Left lung (tissue), 10 donors: ENCODE measurements around the gene PTRH1. TPM values are rescaled to one million over a fixed set of nuclear protein-coding genes. Genes with fewer than 3 reads are reported as not detected.

Source experiments
- ATAC-seq: fragments of 200-7000 bp; cut with Tn5 transposase; one replicate; pipeline ENCODE4 v1.9.1; 2020; ENCODE audit warnings: moderate library complexity
- DNase-seq, 4 donors: peaks; one replicate each; pipeline ENCODE4 v3.0.0-alpha.2; 2013 to 2020
- H3K27ac ChIP-seq, 2 donors: fragments of 200-600 bp; sonication (generic) in 1 of 2; one replicate each; pipeline versions ENCODE4 v1.5.0 to v1.8.0; 2020 to 2021
- H3K27me3 ChIP-seq, 2 donors: fragments of 200-600 bp; sonication (generic) in 1 of 2; one replicate each; pipeline versions ENCODE4 v1.5.0 to v1.8.0; 2020 to 2021
- H3K36me3 ChIP-seq, 2 donors: fragments of 200-600 bp; sonication (generic) in 1 of 2; one replicate each; pipeline versions ENCODE4 v1.5.0 to v1.8.0; 2020 to 2021
- H3K4me1 ChIP-seq, 2 donors: fragments of 200-600 bp; one replicate each; pipeline ENCODE4 v1.8.0; 2021
- H3K4me3 ChIP-seq, 2 donors: fragments of 200-600 bp; sonication (generic) in 1 of 2; one replicate each; pipeline versions ENCODE4 v1.5.0 to v1.8.0; 2020 to 2021; ENCODE audit warnings: mild to moderate bottlenecking in 1 of 2
- H3K9me3 ChIP-seq, 2 donors: fragments of 200-600 bp; sonication (generic) in 1 of 2; one replicate each; pipeline versions ENCODE4 v1.5.0 to v1.8.0; 2020 to 2021
- intact Hi-C, 2 donors: fragments of 100-400 bp; cut with DNase I; formaldehyde crosslinking; loops; one replicate each; pipeline versions ENCODE4 v1.11.2 to v1.14.2; 2022
- polyA plus RNA-seq, 6 donors: library from polyadenylated mRNA; unstranded; fragments of 120-200 nt; gene quantifications; one replicate each; pipeline ENCODE4 v1.2.1, GENCODE V29; 2013; ENCODE audit not compliant: insufficient read length in 6 of 6
- total RNA-seq, 2 donors: library from RNA; stranded (reverse); fragmentation: NEBNext Ultra II Directional; extraction: Animal tissue kit (Norgen Biotek cat#: 25700); gene quantifications; one replicate each; pipeline ENCODE4 v1.2.1, GENCODE V29; 2021
- TF ChIP-seq, protein P1 (sequence below), 2 donors: fragments of 200-600 bp; sonication (generic) in 1 of 2; IDR thresholded peaks; one replicate each; pipeline versions ENCODE4 v1.5.0 to v1.8.0; 2021; ENCODE audit warnings: antibody characterized with exemption in 2 of 2
- donor health status: DM: no; HTN: yes; CAD: no.
- donor health status: DM: no; HTN: no; CAD: no.

The PTRH1 gene
- total and polyA plus RNA-seq, 8 donors: 3.6 to 20.2 (median 6.8) TPM

DNA sequence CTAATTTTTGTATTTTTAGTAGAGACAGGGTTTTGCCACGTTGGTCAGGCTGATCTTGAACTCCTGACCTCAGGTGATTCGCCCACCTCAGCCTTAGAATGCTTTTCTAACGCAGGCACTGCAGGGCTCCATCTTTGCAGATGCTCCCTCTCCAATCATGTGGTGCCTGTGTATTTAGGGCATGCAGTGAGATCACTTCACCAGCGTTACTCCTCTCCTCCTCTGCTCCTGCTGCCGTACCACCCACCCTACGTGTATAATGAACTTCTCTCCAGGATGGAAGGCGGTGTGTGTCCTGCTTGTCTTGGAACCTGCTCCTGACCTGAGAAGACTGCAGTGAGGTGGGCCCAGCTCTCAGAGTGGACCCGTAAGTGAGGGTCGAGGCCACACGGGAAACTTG lies 22.3 kb downstream of the PTRH1 start:
- Histone ChIP-seq H3K36me3 (peaks cover 0 to 42% of the 10 kb centered on the region in 2 donors), H3K9me3 (no peaks in the 10 kb centered on the region), H3K4me3 (no peak overlapping the region), H3K4me1 (no peaks in the 10 kb centered on the region), H3K27ac (no peak overlapping the region), H3K27me3 (no peaks in the 10 kb centered on the region)
- ATAC-seq (no peak), DNase-seq (no peak)
- TF ChIP-seq, protein P1, sequence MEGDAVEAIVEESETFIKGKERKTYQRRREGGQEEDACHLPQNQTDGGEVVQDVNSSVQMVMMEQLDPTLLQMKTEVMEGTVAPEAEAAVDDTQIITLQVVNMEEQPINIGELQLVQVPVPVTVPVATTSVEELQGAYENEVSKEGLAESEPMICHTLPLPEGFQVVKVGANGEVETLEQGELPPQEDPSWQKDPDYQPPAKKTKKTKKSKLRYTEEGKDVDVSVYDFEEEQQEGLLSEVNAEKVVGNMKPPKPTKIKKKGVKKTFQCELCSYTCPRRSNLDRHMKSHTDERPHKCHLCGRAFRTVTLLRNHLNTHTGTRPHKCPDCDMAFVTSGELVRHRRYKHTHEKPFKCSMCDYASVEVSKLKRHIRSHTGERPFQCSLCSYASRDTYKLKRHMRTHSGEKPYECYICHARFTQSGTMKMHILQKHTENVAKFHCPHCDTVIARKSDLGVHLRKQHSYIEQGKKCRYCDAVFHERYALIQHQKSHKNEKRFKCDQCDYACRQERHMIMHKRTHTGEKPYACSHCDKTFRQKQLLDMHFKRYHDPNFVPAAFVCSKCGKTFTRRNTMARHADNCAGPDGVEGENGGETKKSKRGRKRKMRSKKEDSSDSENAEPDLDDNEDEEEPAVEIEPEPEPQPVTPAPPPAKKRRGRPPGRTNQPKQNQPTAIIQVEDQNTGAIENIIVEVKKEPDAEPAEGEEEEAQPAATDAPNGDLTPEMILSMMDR (IDR thresholded peaks at IDR 0.05): no peak
- intact Hi-C loops: no loop called here

DNA sequence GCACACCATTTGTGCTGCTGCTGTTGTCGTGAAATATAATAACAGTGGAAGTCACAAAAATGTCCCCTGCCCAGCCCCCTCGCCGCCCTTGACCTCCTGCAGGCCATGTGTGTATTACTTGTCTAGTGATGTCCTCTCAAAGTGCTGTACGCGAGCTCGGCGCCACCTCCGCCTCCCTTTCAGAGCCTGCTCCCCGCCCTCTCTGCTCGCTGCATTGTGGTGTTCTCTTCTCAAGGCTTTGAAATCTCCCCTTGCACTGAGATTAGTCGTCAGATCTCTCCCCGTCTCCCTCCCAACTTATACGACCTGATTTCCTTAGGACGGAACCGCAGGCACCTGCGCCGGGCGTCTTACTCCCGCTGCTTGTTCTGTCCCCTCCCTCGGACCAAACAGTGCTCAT lies 23.4 kb downstream of the PTRH1 start:
- intact Hi-C loops: no loop called here
- H3K9me3 ChIP-seq: no peaks in the 10 kb centered on the region
- H3K27ac ChIP-seq: no peak overlapping the region
- DNase-seq (no peak), ATAC-seq (no peak)
- no peaks in the 10 kb centered on the region for H3K27me3 ChIP-seq
- no peak overlapping the region for H3K4me3 ChIP-seq
- H3K4me1 ChIP-seq: no peaks in the 10 kb centered on the region
- TF ChIP-seq, protein P1 (IDR thresholded peaks at IDR 0.05): no peak
- H3K36me3 ChIP-seq: peaks cover 0 to 45% of the 10 kb centered on the region in 2 donors

DNA sequence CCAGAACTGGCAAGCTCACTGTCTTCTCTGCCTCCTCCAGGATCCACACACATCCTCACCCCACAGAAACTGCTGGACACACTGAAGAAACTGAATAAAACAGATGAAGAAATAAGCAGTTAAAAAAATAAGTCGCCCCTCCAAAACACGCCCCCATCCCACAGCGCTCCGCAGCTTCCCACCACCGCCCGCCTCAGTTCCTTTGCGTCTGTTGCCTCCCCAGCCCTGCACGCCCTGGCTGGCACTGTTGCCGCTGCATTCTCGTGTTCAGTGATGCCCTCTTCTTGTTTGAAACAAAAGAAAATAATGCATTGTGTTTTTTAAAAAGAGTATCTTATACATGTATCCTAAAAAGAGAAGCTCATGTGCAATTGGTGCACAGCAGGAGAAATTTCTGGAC lies 24.7 kb downstream of the PTRH1 start:
- no peak for ATAC-seq
- Histone ChIP-seq H3K4me1 (no peaks in the 10 kb centered on the region), H3K27me3 (no peaks in the 10 kb centered on the region), H3K4me3 (no peak overlapping the region), H3K9me3 (no peaks in the 10 kb centered on the region), H3K36me3 (peaks cover 0 to 53% of the 10 kb centered on the region in 2 donors), H3K27ac (no peak overlapping the region)
- intact Hi-C loops: no loop called here
- TF ChIP-seq, protein P1 (IDR thresholded peaks at IDR 0.05): no peak
- no peak for DNase-seq

DNA sequence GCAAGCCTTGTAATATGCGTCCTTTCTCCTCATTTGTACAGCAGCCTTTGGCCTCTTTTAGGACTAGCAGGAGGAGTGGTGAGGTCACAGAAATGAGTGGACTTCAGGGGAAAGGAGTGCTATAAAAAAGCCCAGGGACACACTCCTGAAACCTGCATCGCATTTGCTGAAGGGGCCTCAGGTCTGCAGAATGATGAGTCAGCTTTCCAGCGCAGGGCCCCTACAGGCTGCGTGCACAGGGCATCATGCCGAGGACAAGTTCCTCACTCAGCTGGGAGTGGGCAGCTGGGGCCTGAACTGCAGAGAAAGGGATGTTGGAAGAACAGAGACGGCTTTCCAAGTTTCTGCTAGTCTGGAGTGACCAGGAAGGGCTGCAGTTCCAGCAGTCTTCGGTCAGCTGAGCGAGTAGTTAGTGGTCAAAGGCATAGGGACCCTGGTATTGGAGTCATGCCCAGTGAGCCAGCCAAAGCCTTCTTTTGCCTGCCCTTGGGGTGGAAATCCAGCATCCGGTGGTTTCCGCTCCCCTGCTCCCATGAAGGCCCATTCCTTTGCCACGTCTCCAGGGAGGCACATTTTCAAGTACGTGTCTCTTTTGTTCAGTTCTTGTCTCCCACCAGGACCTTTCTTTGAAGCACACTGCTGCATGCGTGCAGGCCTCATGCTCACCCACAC lies 26.0 kb downstream of the PTRH1 start:
- TF ChIP-seq, protein P1 (IDR thresholded peaks at IDR 0.05): no peak
- H3K27me3 ChIP-seq: no peaks in the 10 kb centered on the region
- no peak for DNase-seq
- no peak overlapping the region for H3K4me3 ChIP-seq
- no peak overlapping the region for H3K27ac ChIP-seq
- H3K36me3 ChIP-seq: peaks cover 0 to 57% of the 10 kb centered on the region in 2 donors
- intact Hi-C loops: no loop called here
- no peak for ATAC-seq
- H3K4me1 ChIP-seq: no peaks in the 10 kb centered on the region
- no peaks in the 10 kb centered on the region for H3K9me3 ChIP-seq

DNA sequence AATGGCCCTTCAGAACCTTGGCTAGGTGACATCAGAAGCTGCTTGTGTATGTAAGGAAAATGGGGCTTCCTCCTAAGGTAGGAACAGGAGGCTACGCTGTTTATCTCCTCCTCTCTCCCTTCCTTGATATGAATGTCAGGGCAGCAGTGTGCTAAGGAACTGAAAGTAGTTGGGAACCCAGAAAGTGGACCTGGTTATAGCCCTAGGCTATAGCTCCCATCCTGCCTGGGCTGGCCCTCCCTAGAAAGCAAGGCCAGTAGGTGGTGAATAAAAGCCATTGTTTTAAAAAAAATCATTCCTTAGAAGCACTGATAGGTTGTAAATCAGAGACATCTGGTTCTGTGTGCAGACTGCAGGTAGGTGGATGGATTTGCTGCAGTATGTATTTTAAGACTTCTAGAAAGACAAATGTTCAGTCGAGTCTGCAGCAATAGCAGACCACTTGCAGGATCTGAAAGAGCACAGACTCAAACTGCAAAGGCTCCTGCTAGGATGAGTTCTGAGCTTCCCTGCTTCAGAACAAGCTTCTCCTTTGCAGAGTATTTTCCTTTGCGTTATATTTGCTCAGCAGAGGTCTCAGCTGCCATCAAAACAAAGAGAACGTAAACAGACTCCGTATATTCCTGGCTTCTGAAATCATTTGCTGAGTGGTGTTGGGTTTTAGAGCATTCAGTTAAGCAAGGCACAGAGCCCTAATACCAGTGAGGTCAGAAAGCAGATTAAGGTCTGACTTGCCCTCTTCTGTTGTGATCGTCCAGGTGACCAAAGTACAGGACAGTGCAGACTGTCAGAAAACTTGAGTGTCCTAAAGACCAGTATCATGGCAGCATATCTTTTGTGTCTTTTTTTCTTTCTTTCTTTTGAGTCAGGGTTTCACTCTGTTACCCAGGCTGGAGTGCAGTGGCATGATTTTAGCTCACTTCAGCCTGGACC lies 28.7 kb downstream of the PTRH1 start:
- Histone ChIP-seq H3K36me3 (peaks cover 0 to 78% of the 10 kb centered on the region in 2 donors), H3K4me3 (no peak overlapping the region), H3K9me3 (no peaks in the 10 kb centered on the region), H3K27ac (no peak overlapping the region), H3K27me3 (no peaks in the 10 kb centered on the region), H3K4me1 (no peaks in the 10 kb centered on the region)
- DNase-seq (no peak), ATAC-seq (no peak)
- TF ChIP-seq, protein P1 (IDR thresholded peaks at IDR 0.05): no peak
- intact Hi-C loops: no loop called here
